Myocyte (in vitro differentiated cells): ENCODE measurements around the gene SLC39A1. TPM values are rescaled to one million over a fixed set of nuclear protein-coding genes. Genes with fewer than 3 reads are reported as not detected.
"Not testable (repeated sequence)": the region's sequence is repeated elsewhere in the genome, so short reads cannot be mapped to it uniquely, and the experiment has no call there.

Experiments used
- DNase-seq: peaks from one replicate; pipeline ENCODE4 v3.0.0-alpha.2; 2012; ENCODE audit warnings: low read depth
- total RNA-seq: library from RNA; depleted of rRNA; stranded (reverse); fragments of >200 nt; gene quantifications from 2 replicates; pipeline ENCODE4 v1.2.3, GENCODE V29; 2014

Gene SLC39A1
- total RNA-seq, 1 donor from 2014 or later, result 69.9 TPM

DNA sequence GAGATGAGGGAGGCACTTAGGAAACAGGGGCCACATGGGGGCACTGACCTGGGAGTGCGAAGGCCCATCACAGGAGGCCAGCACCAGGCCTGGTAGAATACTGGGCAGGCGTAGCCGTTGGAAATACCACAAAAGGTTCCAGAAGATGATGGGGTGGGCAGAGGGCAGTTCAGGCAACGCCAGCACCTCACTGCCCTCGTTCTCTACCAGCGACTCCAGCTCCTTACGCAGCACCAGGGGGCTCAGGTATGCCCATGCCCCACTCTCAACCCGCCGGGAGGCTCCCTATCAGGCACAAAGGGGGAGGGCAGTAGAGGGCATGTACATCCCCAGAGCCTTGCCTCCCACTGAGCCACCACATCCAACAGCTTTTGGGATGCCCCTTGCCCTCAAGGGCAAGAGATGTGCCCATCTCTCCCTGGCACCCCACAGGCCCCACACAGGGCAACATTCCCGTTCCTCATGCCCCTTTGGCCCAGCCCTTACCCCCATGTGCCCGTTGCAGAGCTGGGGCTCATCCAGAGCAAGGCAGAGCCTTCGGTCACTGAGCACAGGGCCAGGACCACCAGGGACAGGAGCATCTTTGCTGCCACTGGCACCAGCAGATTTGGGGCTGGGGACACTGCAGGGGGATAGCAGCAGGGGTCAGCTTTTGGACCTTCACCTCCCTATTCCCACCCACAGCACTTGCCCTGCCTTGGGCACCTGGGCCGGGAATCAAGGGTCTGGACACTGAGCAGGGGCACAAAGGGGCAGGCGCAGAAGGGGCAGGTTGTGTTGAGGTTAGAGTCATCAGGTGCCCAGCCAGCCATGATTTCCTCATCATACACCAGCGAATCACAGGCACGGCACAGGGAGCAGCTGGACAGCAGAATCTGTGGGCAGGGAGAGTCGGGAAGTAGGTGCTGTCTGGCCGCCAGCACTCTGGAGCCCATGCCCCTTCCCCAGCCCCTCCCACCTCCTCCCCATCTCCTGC, 30.9 kb downstream of the SLC39A1 start:
- no peak for DNase-seq

DNA sequence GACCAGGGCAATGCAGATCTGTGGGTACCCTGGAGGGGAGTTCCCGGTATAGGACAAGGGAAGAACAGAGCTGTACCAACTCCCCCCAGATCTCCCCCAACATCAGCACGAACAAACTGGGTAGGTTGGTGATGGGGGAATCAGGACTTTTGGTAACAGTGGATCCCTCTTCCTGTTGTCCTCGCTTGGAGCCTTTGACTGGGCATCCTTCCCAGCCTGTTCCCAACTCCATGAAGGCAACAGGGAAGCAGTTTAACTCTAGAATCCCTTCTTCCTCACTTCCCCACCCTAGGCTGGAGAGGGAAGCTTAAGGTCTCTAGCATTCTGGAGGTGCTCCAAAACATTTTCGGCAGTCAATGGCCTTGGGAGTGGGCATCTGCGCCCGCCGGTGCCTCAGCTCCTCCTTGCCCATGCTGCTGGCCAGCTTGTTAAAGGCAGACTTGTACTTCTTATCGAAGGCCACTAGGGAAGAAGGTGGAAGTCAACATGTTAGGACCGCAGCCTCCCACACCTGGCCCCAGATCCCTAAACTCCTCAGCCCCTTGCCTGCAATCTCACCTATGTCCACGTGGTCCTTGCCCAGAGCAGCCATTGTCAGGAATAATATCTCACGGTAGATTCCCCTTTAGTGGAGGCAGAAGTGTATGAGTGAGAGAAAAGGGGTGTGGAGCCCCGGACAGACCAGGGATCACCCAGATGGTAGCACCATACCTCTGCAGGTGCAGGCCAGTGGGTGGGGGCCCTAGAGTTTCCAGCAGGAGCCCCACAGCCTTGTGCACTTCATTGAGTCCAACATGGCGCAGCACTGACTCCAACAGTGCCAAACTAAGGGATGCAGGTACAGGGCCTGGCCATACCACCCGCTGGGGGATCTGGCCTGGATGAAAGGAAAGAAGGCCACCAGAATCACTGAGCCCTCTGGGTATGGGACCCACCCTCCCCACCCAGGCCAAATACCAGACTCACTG, 33.1 kb downstream of the SLC39A1 start:
- DNase-seq, result no peak

DNA sequence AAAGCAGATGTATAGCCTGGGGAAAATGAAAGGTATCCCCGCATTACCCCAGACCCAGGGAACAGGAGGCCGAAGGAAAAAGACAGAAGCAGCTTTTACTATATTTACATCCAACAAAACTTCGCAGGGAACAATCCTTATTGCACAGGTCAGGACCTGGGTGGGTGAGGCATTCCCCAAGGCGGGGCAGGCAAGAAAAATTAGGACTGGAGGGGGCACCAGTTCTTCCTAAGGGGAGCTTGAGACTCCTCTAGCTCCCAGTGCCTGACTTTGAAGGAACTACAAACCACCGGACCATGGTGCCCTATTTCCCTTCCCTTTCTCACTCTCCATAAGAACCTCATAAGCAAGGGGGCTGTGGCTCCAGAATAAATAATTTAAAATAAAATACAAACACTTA, 33.9 kb downstream of the SLC39A1 start:
- DNase-seq, result no peak

DNA sequence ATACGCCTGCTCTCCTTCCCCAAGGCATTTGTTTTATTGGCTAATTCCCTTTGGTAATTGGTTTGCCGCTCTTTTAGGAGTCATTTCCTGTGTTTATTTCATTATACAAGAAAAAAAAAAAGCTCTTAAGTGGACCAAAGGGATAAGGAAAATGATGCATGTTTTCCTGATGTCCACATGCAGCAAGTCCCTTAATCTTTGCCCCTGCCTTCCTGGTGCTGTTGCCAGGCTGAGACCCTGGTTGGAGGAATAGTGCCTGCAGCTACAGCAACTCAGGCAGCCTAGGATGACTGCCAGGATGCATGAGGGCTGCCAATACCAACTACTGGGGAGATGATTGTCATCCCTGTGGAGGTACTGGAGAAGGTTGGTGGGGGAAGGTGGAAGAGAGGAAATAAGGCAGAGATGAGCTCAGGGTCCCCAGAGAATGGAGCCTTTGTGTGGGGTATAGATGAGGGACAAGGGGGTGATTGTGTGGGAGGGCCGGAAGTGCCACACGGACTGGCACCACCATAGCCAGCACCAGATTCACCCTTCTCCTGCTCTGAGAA, 34.5 kb downstream of the SLC39A1 start:
- no peak for DNase-seq

DNA sequence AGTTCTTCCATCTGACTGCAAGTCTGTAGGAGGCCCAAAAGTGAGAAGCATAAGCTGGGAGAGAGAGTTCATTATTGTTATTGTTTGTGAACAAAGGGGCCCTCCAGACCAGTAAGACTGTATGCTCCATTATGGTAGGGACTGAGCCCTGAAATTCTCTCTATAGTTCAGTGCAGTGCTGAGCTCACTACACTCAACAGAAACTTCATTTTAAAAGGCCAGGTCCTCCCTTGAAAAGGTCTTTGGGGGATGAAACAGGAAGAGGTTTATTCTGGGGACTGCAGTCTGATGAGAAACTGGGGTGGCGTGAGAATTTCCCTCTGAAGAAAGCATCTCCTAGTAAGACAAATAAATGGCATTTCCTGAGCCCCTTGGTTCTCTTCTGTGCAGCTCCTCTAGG, 35.1 kb downstream of the SLC39A1 start:
- no peak for DNase-seq

DNA sequence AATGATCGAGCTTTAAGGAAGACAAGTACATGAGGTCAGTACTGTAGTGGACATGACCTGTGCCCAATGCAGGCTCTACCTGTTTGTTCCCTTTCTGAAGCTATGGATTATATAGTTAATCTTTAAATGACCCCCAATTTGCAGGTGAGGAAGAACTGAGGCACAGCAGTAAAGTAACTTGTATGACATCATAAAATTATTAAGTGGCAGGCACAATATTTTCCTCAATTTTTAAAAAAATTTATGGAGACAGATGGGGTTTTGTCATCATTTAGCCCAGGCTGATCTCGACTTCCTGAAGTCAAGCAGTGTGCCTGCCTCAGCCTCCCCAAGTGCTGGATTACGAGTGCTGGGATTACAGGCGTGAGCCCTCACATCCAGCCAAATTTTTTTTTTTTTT, 36.9 kb downstream of the SLC39A1 start:
- DNase-seq, result no peak

DNA sequence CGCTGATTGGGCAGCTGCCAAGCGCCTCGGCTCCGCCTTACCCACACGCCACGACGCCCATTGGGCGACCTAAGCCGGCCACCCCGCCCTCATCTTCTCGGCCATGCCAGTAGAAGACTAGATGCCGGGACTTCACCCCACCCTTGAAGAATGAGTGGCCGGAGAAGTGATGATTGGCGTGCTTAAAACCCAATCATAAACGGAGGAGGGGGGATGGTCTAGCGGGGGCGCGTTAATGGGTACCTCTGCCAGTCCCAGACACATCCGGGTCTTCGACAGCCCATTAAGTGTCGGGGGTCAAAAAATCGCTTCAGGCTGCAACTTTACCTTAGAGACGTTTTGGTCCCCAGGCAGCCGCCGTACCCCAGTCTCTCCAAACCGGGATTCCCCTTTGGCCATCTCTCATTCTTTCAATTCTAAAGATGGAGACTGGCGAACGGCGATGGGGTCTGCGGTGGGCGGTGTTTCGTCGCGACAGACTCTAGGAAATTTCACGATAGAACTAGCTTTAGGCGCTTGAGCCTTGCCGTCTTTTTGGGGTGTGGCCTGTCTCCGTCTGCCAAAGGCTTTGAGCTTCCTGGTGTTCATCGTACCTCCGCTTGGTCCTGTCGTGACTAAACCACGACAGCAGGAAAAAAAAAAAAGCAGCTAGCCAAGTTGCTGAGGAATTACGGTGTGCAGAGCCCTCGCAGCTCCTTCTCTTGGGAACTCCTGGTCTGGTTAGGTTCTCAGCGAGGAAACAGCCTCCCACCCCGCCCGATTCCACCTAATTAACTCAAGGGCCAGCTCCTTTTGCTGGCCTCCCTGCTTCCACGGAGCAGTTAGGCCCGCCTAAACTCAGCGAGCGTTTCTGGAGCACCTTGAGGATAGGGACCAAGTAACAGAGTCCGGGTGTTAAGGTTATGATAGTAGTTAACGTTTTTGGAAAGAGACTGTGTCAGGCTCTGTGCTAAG, 40.1 kb downstream of the SLC39A1 start, which contains the start of gene GATAD2B:
Gene GATAD2B (minus strand): TSS at position 1 of the 954 bp plus-strand sequence. CDS start 94,625 bp downstream, outside the sequence.
- DNase-seq, result peak; percentile 100

DNA sequence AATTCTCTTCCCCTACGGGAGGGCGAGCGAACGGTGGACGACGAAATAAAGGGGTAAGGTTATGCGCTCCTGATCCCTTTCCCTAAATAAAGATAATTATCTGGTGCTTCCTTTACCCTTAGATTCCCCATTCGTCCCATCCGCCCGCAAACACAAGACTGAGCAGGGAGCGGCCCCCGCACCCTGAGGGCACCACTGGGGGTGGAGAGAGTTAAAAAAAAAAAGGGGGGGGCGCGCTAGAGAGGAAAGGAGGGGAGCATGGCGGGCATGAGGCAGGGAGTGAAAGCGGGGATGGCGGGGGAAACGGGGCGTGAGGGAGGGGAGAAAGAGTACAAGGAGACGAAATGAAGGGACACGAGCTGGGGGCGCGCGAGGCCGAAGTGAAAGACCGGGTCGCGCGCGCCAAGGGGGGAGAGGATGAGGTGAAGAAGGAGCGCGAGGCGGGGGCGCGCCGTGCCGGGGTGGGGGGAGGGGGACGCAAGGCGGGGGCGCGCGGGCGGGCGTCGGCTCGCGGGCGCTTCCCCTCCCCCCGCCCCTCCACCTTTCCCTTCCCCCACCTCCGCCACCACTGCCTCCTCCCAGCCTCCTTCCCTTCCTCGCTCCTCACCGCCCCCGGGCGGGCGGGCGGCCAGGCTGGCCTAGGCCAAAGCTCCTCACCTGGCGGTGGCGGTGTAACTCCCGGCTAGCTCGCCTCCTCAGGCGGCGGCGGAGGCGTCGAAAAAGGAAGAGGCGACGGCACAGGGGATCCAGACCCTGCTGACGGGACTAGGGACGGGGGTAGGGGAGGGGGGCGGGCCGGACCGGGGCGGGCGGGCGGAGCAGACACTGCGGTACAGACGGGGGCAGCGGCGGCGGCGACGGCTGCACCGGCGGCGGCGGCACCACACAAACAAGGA, 41.0 kb downstream of the SLC39A1 start:
- DNase-seq, result peak; percentile 16

DNA sequence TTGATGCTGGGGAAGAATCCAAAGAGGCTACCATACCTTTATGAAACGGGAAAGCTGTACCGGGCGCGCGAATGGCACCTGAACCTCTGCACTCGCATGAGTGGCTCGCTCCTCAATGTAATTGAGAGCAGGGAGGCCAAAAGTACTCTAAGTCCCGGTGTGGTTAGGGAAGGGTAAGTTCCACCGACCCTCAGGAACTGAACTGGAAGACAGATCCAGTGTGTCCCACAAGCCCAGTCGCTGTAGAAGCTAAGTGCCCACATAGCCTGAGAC, 41.6 kb downstream of the SLC39A1 start:
- no peak for DNase-seq

DNA sequence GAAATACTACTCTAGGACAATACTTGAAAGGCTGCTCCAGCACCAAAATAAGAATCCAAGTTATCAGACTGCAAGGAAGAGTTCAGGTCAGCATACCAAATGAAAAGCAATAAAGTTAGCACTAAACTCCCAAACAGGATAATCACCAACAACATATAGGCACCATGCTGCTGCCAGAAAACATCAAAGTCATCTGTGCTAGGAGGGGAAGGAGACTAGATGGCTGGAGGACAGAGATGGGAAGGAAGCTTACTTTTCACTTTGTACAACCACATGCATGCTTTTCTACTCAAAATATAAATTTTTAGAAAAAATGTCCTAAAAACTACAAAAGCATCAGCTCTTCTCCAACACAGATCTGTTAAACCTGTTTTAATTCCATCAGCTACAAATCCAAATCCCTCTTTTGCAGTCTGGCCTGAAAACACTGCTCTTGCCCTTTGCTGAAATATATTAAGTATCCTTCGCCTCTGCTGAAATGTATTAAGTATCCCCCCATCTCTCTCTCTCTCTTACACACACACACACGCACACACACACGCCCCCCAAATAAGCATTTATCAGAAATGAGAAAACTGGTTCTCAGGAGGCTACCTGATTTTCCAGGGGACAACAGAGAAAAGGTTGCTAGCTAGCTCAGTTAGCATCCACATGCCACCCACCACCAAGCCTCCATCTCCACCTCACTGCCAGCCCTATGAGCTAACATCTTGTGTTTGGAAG, 42.1 kb downstream of the SLC39A1 start:
- no peak for DNase-seq

DNA sequence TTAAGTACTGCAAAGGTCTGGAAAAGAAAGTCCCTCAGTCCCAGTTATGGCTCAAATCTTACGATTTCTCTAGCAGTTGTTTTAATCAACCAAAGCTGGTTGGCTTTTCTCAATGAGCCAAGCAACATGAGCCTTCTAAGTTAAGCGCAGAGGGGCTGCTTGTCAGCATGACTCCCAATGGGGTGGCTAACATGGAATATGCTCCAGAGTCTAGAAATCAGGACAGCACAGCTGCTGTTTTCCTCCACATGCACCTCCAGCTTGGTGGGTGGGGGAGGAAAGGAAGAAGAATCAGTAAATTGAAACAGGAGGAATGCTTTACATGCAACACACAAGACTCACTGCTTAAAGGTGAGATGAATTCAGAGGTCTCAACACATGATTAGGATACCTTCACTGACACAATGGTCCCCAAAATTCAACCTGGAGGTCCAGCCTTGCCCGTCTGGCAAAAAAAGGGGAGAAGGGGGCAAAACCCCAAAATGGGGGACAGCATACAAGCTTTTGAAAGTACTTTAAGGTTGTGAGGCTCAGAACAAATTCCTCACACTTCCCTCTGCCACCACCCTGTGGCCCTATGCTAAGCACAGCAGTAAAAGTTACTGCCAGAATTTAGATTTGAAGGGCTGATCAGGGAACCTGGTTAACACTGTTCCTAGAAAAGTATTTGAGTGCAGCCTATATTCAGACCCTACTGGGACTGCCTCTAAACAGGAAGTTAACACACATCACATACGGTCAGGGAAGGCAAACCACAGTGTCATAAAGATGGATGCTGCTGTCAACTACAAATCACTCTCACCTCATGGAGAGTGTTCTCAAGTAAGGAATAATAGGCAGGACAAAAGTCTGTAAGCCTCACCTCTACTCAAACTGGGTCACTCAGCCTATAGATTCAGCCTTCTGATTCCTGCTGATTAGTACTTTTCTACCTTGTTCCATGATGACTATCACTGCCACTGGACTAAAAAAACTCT, 43.2 kb downstream of the SLC39A1 start:
- peak; percentile 13 for DNase-seq

DNA sequence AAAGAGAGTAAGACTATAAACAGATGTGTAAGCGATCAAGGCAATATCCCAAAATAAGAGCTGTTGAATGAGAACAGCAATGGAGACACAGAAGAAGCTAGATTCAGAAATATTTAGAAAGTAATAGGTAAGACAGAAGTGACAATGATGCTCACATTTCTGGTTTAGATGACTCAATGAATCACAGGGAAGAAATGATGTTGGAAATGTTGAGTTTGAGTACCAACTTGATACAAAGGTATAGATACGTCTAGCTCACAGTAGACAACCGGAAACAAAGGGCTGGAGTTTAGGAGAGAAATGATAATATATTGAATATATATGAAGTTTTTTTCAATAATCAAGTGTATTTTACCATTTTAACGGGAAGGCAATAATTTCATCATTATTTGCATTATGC, 47.0 kb downstream of the SLC39A1 start:
- DNase-seq, result no peak

DNA sequence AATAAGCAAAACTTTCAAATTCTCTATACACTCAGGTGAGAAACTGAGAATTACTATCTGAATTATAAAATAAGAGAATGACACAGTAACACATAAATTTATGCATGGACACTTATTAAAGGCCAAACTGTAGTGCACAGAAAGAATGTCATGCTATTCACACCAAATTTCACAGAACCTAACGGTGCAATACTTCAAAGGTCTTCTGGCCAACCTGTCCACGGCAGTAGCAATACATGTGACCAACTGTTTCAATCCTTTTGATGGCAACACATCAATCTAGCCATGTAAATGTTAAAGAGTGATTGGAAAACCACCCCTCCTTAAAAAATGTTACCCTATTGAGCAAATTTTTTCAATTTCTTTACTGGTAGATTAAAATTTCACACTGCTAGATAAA, 51.0 kb downstream of the SLC39A1 start:
- DNase-seq, result no peak

DNA sequence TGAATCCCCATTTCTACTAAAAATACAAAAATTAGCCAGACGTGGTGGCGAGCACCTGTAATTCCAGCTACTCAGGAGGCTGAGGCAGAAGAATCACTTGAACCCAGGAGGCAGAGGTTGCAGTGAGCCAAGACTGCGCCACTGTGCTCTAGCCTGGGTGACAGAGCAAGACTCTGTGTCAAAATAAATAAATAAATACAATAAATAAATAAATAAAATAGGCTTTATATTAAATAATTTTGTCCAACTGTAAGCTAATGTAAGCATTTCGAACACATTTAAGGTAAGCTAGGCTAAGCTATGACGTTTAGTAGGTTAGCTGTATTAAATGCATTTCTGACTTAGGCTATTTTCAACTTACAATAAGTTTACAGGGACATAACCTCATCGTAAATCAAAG, 52.8 kb downstream of the SLC39A1 start:
- DNase-seq, result not testable (repeated sequence)
